ENCODE results near the gene CPNE4. TPM values are rescaled to one million over a fixed set of nuclear protein-coding genes. Genes with fewer than 3 reads are reported as not detected.
A peak's percentile ranks its signal among the peaks of the same experiment; 100 is the strongest.

CPNE4 gene
- total and polyA plus RNA-seq, 8 donors, result 0.14 to 1.7 (median 0.66) TPM

- no peak for TF ChIP-seq CTCF (IDR thresholded peaks at IDR 0.05)
- H3K27me3 ChIP-seq, result no peaks in the 10 kb centered on the region
- H3K4me3 ChIP-seq, result no peak overlapping the region
- H3K36me3 ChIP-seq, result no peaks in the 10 kb centered on the region
- ATAC-seq, result peak in 3 of 4 donors; percentile 39 to 44 (median 39)
- WGBS, 2 donors, result 77 to 81% methylated on average over 3 of the region's 3 CpGs
- no peak for DNase-seq
- intact Hi-C loops (cut with DNase I), result loop anchor here in 2 of 3 donors (10.0 kb wide), 2 partner anchors 239 to 599 kb away; partner anchors contain the start of gene CPNE4 (in 1 of the 2)
- no peaks in the 10 kb centered on the region for H3K9me3 ChIP-seq
- no peak overlapping the region for H3K27ac ChIP-seq
- H3K4me1 ChIP-seq, result no peaks in the 10 kb centered on the region
- FAIRE-seq, result no peak
Observed at GRCh38 chr3:131795390-131796090, 239.3 kb downstream of the CPNE4 start.

GRCh38 chr3:131794766-131795388, 239.9 kb downstream of the CPNE4 start:
- WGBS, 2 donors, result 34 to 38% methylated on average over 5 of the region's 5 CpGs

GRCh38 chr3:131793870-131794269, 240.9 kb downstream of the CPNE4 start:
- Histone ChIP-seq H3K4me3 (no peak overlapping the region), H3K27ac (no peak overlapping the region), H3K9me3 (no peaks in the 10 kb centered on the region), H3K27me3 (no peaks in the 10 kb centered on the region), H3K4me1 (no peaks in the 10 kb centered on the region), H3K36me3 (no peaks in the 10 kb centered on the region)
- FAIRE-seq (no peak), ATAC-seq (no peak), DNase-seq (no peak)
- TF ChIP-seq CTCF (IDR thresholded peaks at IDR 0.05), result no peak
- intact Hi-C loops (cut with DNase I), result loop anchor here in 2 of 3 donors (10.0 kb wide), 2 partner anchors 241 to 601 kb away; partner anchors contain the start of gene CPNE4 (in 1 of the 2)

More at GRCh38 chr3:131794766-131795388, 239.9 kb downstream of the CPNE4 start:
- no peaks in the 10 kb centered on the region for H3K4me1 ChIP-seq
- peak; percentile 60 to 78 (median 72) for TF ChIP-seq CTCF (IDR thresholded peaks at IDR 0.05)
- peak in 3 of 6 donors; percentile 9 to 45 (median 16) for DNase-seq
- peak; percentile 80 to 95 (median 94) for ATAC-seq
- H3K27ac ChIP-seq, result no peak overlapping the region
- H3K36me3 ChIP-seq, result no peaks in the 10 kb centered on the region
- no peaks in the 10 kb centered on the region for H3K9me3 ChIP-seq
- H3K27me3 ChIP-seq, result no peaks in the 10 kb centered on the region
- intact Hi-C loops (cut with DNase I), result loop anchor here in 2 of 3 donors (10.0 kb wide), 2 partner anchors 240 to 600 kb away; partner anchors contain the start of gene CPNE4 (in 1 of the 2)
- H3K4me3 ChIP-seq, result no peak overlapping the region
- FAIRE-seq, result no peak

- DNase-seq (no peak), ATAC-seq (no peak), FAIRE-seq (no peak)
- no peak for TF ChIP-seq CTCF (IDR thresholded peaks at IDR 0.05)
- no peaks in the 10 kb centered on the region for H3K27me3 ChIP-seq
- WGBS, 2 donors, result 52 to 68% methylated on average over 2 of the region's 2 CpGs
- no peak overlapping the region for H3K27ac ChIP-seq
- H3K4me3 ChIP-seq, result no peak overlapping the region
- no peaks in the 10 kb centered on the region for H3K9me3 ChIP-seq
- intact Hi-C loops (cut with DNase I), result no loop called here
- no peaks in the 10 kb centered on the region for H3K4me1 ChIP-seq
- H3K36me3 ChIP-seq, result no peaks in the 10 kb centered on the region
Observed at GRCh38 chr3:131789188-131789587, 245.6 kb downstream of the CPNE4 start.

- Histone ChIP-seq H3K27me3 (no peaks in the 10 kb centered on the region), H3K9me3 (no peaks in the 10 kb centered on the region), H3K4me3 (no peak overlapping the region), H3K27ac (no peak overlapping the region), H3K4me1 (no peaks in the 10 kb centered on the region), H3K36me3 (no peaks in the 10 kb centered on the region)
- FAIRE-seq, result no peak
- no peak for ATAC-seq
- no peak for TF ChIP-seq CTCF (IDR thresholded peaks at IDR 0.05)
- intact Hi-C loops (cut with DNase I), result no loop called here
- DNase-seq, result no peak
Observed at GRCh38 chr3:131786386-131786785, 248.4 kb downstream of the CPNE4 start.
